Lower leg skin (tissue), 3 donors: ENCODE data around the gene METRN.

Source experiments
- CTCF ChIP-seq, 3 donors: fragments of 450-650 bp; IDR thresholded peaks; one replicate each; pipeline ENCODE4 v1.5.1; 2016; ENCODE audit warnings: antibody characterized with exemption in 3 of 3, mild to moderate bottlenecking in 3 of 3, moderate library complexity in 2 of 3
- POLR2A ChIP-seq, 2 donors: fragments of 450-650 bp; IDR thresholded peaks; one replicate each; pipeline ENCODE4 v1.6.1; 2016 to 2017; ENCODE audit warnings: antibody characterized with exemption in 2 of 2, mild to moderate bottlenecking in 1 of 2, moderate library complexity in 1 of 2

GRCh38 chr16:760065-760464 is 45.1 kb downstream of the METRN start:
- no peak for TF ChIP-seq CTCF (IDR thresholded peaks at IDR 0.05)
- TF ChIP-seq POLR2A (IDR thresholded peaks at IDR 0.05): no peak
